CD14-positive monocyte (primary cell): ENCODE measurements around the gene SLC6A12. TPM values are rescaled to one million over a fixed set of nuclear protein-coding genes. Genes with fewer than 3 reads are reported as not detected.

Experiments used
- DNase-seq, 3 donors: peaks; one replicate each; pipeline ENCODE4 v3.0.0-alpha.2; 2011 to 2022
- H2AFZ ChIP-seq: 2 replicates; pipeline ENCODE4 v1.6.0; 2012; ENCODE audit warnings: mild to moderate bottlenecking, low read depth, low read length, inconsistent platforms; ENCODE audit not compliant: insufficient read depth, poor library complexity, severe bottlenecking
- H3K27ac ChIP-seq, 2 donors: 1 replicate in 1 of 2; 2 replicates in 1 of 2; pipeline ENCODE4 v1.5.1; 2012 to 2013; ENCODE audit warnings: low read length in 2 of 2, control low read depth in 1 of 2, inconsistent platforms in 1 of 2, low read depth in 1 of 2, mild to moderate bottlenecking in 1 of 2
- H3K27me3 ChIP-seq, 2 donors: one replicate each; pipeline versions ENCODE4 v1.6.0 to v1.6.1; 2011 to 2013; ENCODE audit warnings: low read length in 2 of 2; ENCODE audit not compliant: control insufficient read depth in 2 of 2, insufficient read depth in 2 of 2
- H3K36me3 ChIP-seq, 2 donors: replicated peaks in 1 of 2; 1 replicate in 1 of 2; 2 replicates in 1 of 2; pipeline versions ENCODE4 v1.5.1 to v1.6.1; 2012 to 2013; ENCODE audit warnings: low read length in 2 of 2, control low read depth in 1 of 2, inconsistent platforms in 1 of 2, mild to moderate bottlenecking in 1 of 2; ENCODE audit not compliant: insufficient read depth in 2 of 2, control insufficient read depth in 1 of 2
- H3K4me1 ChIP-seq, 2 donors: 1 replicate in 1 of 2; 2 replicates in 1 of 2; pipeline versions ENCODE4 v1.5.1 to v1.6.1; 2012 to 2013; ENCODE audit warnings: low read length in 2 of 2, control low read depth in 1 of 2, inconsistent platforms in 1 of 2, mild to moderate bottlenecking in 1 of 2, moderate library complexity in 1 of 2; ENCODE audit not compliant: insufficient read depth in 2 of 2, control insufficient read depth in 1 of 2
- H3K4me2 ChIP-seq: replicated peaks from 2 replicates; pipeline ENCODE3; 2012; ENCODE audit warnings: low read length, moderate library complexity, mild to moderate bottlenecking; ENCODE audit not compliant: poor library complexity, severe bottlenecking; ENCODE audit errors: extremely low read depth
- H3K4me3 ChIP-seq, 3 experiments: fragments of 200-600 bp in 1 of 3; sonication (generic) in 1 of 3; replicated peaks in 1 of 3; 1 replicate in 2 of 3; 2 replicates in 1 of 3; pipeline ENCODE4 v1.5.1; 2011 to 2013; ENCODE audit warnings: low read length in 3 of 3, mild to moderate bottlenecking in 3 of 3, control low read depth in 2 of 3, low read depth in 2 of 3, inconsistent platforms in 1 of 3, moderate library complexity in 1 of 3
- H3K79me2 ChIP-seq: 2 replicates; pipeline ENCODE4 v1.6.0; 2012; ENCODE audit warnings: mild to moderate bottlenecking, control low read depth, inconsistent platforms, low read length, moderate library complexity; ENCODE audit not compliant: insufficient read depth
- H3K9ac ChIP-seq: 2 replicates; pipeline ENCODE4 v1.6.0; 2017; ENCODE audit warnings: low read length, mild to moderate bottlenecking; ENCODE audit not compliant: insufficient read depth, poor library complexity, severe bottlenecking
- H3K9me3 ChIP-seq, 2 donors: replicated peaks in 1 of 2; 1 replicate in 1 of 2; 2 replicates in 1 of 2; pipeline versions ENCODE4 v1.5.1 to v1.6.1; 2012 to 2013; ENCODE audit warnings: low read length in 2 of 2, control low read depth in 1 of 2; ENCODE audit not compliant: control insufficient read depth in 1 of 2, insufficient read depth in 1 of 2
- H4K20me1 ChIP-seq: 2 replicates; pipeline ENCODE4 v1.6.0; 2012; ENCODE audit warnings: mild to moderate bottlenecking, low read length, control low read depth, moderate library complexity; ENCODE audit not compliant: insufficient read depth
- H3K27ac Mint-ChIP-seq, 7 donors: one replicate each; pipeline ENCODE4 v1.8.0; 2020; ENCODE audit warnings: mild to moderate bottlenecking in 7 of 7, mixed read lengths in 7 of 7, moderate library complexity in 6 of 7, inconsistent platforms in 2 of 7
- H3K27me3 Mint-ChIP-seq, 3 donors: one replicate each; pipeline ENCODE4 v1.8.0; 2021 to 2022; ENCODE audit warnings: low read depth in 3 of 3, mild to moderate bottlenecking in 3 of 3, mixed read lengths in 3 of 3, moderate library complexity in 3 of 3, inconsistent platforms in 1 of 3
- H3K36me3 Mint-ChIP-seq, 2 donors: one replicate each; pipeline ENCODE4 v1.8.0; 2020; ENCODE audit warnings: mixed read lengths in 2 of 2, inconsistent platforms in 1 of 2, mild to moderate bottlenecking in 1 of 2
- H3K4me1 Mint-ChIP-seq: one replicate; pipeline ENCODE4 v1.8.0; 2020; ENCODE audit warnings: mild to moderate bottlenecking, mixed read lengths
- H3K4me3 Mint-ChIP-seq, 2 donors: one replicate each; pipeline ENCODE4 v1.8.0; 2020; ENCODE audit warnings: mild to moderate bottlenecking in 2 of 2, mixed read lengths in 2 of 2, moderate library complexity in 1 of 2
- H3K9me3 Mint-ChIP-seq, 7 donors: one replicate each; pipeline ENCODE4 v1.8.0; 2020 to 2022; ENCODE audit warnings: mixed read lengths in 7 of 7, mild to moderate bottlenecking in 6 of 7, moderate library complexity in 6 of 7, inconsistent platforms in 2 of 7
- WGBS: methylation state at CpG from one replicate; pipeline ENCODE4 v1.1.5; 2013; ENCODE audit warnings: missing lambda C conversion rate; ENCODE audit not compliant: insufficient coverage; 5-methylcytosine and 5-hydroxymethylcytosine counted together
- intact Hi-C, 2 donors: fragments of 100-400 bp; cut with micrococcal nuclease; formaldehyde crosslinking; loops; one replicate each; pipeline versions ENCODE4 v1.15.0 to v1.15.1; 2023
- polyA plus RNA-seq, 3 donors: library from polyadenylated mRNA; depleted of rRNA in 1 of 3; unstranded in 2 of 3; stranded (reverse) in 1 of 3; fragments of 300-500 nt in 2 of 3; fragments of >200 nt in 1 of 3; fragmentation: Illumina TruSeq in 2 of 3; gene quantifications; 1 replicate in 2 of 3; 2 replicates in 1 of 3; pipeline ENCODE4 v1.2.3, GENCODE V29; 2012 to 2021
- TF ChIP-seq, protein P1 (sequence below): fragments of 200-600 bp; IDR thresholded peaks from one replicate; pipeline ENCODE4 v1.8.0; 2022; ENCODE audit warnings: antibody characterized with exemption, mild to moderate bottlenecking

Gene SLC6A12
- polyA plus RNA-seq, 3 donors, result 5.7 to 8.3 (median 8.0) TPM

DNA sequence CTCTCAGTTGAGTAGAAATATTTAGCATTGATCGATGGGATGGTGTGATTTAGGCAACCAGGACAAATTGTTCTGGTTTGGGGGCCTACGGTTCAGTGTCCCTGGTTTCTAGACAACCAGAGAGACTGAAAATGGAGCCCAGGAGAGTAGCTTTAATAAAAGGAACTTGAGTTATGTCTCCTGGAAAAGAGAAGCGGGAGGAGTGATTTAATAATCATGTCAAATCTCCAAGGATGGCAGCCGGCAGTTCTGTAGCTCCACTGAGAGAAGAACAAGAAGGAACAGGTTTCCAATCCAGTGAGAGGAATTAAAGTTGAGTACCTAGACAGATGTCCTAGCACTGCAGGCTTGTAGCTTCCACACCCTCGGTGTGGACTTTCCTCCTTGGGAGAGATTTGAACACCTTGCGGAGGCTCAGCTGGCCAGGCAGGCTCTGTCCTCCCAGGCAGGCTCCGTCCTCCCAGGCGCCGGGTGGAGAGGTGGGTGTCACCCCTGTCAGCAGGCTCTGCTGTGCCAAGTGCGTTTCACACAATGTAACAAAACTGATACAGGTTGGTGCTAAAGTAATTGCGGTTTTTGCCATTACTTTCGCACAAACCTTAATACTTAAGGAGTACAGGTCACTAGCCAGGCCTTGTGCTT lies 45.9 kb downstream of the SLC6A12 start:
- Histone ChIP-seq H3K9me3 (no peaks in the 10 kb centered on the region), H3K9ac (no peak overlapping the region), H3K27ac (no peak overlapping the region), H3K4me2 (no peak overlapping the region), H3K27me3 (no peaks in the 10 kb centered on the region), H3K4me3 (no peak overlapping the region), H3K36me3 (no peaks in the 10 kb centered on the region), H4K20me1 (no peaks in the 10 kb centered on the region), H3K79me2 (no peaks in the 10 kb centered on the region), H2AFZ (no peak overlapping the region), H3K4me1 (peaks cover 19 to 21% of the 10 kb centered on the region in 2 donors)
- H3K36me3 Mint-ChIP-seq, result no peaks in the 10 kb centered on the region
- H3K4me3 Mint-ChIP-seq, result no peak overlapping the region
- no peaks in the 10 kb centered on the region for H3K9me3 Mint-ChIP-seq
- intact Hi-C loops, result no loop called here
- H3K4me1 Mint-ChIP-seq, result peaks cover 36% of the 10 kb centered on the region
- peaks cover 5 to 21% (median 12%) of the 10 kb centered on the region in 3 donors for H3K27me3 Mint-ChIP-seq
- TF ChIP-seq, protein P1, sequence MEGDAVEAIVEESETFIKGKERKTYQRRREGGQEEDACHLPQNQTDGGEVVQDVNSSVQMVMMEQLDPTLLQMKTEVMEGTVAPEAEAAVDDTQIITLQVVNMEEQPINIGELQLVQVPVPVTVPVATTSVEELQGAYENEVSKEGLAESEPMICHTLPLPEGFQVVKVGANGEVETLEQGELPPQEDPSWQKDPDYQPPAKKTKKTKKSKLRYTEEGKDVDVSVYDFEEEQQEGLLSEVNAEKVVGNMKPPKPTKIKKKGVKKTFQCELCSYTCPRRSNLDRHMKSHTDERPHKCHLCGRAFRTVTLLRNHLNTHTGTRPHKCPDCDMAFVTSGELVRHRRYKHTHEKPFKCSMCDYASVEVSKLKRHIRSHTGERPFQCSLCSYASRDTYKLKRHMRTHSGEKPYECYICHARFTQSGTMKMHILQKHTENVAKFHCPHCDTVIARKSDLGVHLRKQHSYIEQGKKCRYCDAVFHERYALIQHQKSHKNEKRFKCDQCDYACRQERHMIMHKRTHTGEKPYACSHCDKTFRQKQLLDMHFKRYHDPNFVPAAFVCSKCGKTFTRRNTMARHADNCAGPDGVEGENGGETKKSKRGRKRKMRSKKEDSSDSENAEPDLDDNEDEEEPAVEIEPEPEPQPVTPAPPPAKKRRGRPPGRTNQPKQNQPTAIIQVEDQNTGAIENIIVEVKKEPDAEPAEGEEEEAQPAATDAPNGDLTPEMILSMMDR, result no peak
- H3K27ac Mint-ChIP-seq, result no peak overlapping the region
- no peak for DNase-seq
- WGBS, result 88% methylated on average over 7 of the region's 12 CpGs

- peaks cover 5 to 13% (median 10%) of the 10 kb centered on the region in 3 donors for H3K27me3 Mint-ChIP-seq
- no peak overlapping the region for H2AFZ ChIP-seq
- intact Hi-C loops, result no loop called here
These were observed 47.4 kb downstream of the SLC6A12 start for GRCh38 chr12:166425-167075.

More at GRCh38 chr12:166425-167075, 47.4 kb downstream of the SLC6A12 start:
- Histone ChIP-seq H3K4me1 (peaks cover 4 to 5% of the 10 kb centered on the region in 2 donors), H3K27me3 (no peaks in the 10 kb centered on the region), H3K4me2 (no peak overlapping the region), H3K36me3 (no peaks in the 10 kb centered on the region), H4K20me1 (no peaks in the 10 kb centered on the region), H3K9me3 (no peaks in the 10 kb centered on the region), H3K79me2 (no peaks in the 10 kb centered on the region), H3K9ac (no peak overlapping the region), H3K4me3 (no peak overlapping the region), H3K27ac (no peak overlapping the region)
- no peak overlapping the region for H3K4me3 Mint-ChIP-seq
- DNase-seq, result no peak
- H3K36me3 Mint-ChIP-seq, result no peaks in the 10 kb centered on the region
- no peak overlapping the region for H3K27ac Mint-ChIP-seq
- TF ChIP-seq, protein P1, result no peak
- peaks cover 23% of the 10 kb centered on the region for H3K4me1 Mint-ChIP-seq
- 84% methylated on average over 8 of the region's 11 CpGs for WGBS
- no peaks in the 10 kb centered on the region for H3K9me3 Mint-ChIP-seq
